Measurements from ENCODE around the gene ABHD15.

ABHD15 gene

GRCh38 chr17:29567304-29567553 lies 392 bp upstream of the ABHD15 start:
- no peak for DNase-seq (ENCODE audit: low read depth in 2 of 2)
- peak overlapping the region; percentile 67 to 69 for H3K4me3 ChIP-seq (replicated peaks in 1 of 2; ENCODE audit: low read depth in 2 of 2, low read length in 2 of 2)
- TF ChIP-seq CTCF (IDR thresholded peaks at IDR 0.05; ENCODE audit: low read depth, low read length), result no peak

DNA sequence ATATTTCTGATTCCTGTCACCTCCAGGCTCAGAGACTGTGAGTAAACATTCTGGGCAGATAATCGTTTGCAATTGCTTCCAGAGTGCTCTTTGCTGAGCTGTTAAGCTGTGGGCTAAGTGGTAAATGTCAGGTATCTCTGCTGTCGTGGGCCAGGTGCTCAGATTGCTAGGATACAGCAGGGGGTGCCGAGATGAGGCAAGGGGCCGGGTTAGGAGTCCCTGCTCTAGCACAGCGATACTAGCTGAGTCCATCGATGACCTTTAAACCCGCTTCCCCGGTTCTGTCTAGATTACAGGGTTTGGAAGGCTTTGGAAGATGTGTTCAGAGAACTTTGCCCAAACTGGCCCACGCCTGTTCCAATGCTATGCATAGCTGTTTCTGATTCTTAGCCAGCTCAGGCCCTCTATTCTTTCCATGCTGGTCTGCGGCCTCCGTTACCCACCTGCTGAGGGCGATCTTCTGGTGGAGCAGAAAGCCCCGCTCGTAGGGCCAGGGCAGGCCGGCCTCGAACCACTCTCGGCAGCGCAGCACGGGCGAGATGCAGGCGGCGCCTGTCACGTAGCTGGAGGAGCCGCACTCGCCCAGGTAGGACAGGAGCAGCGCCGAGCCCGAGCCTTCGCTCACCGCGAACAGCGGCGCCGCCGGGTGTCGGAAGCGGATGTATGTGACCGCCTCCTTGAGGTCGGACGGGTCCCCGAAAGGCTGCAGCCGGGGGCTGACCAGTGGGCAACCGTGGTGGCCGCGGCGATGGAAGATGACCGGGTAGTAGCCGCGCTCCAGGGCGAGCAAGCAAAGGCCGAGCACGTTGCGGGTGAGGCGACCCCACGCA lies 979 bp downstream of the ABHD15 start:
- H3K4me3 ChIP-seq (replicated peaks in 1 of 2; ENCODE audit: low read depth in 2 of 2, low read length in 2 of 2), result peak overlapping the region; percentile 40 to 45
- TF ChIP-seq CTCF (IDR thresholded peaks at IDR 0.05; ENCODE audit: low read depth, low read length), result no peak
- no peak for DNase-seq (ENCODE audit: low read depth in 2 of 2)

- DNase-seq (ENCODE audit: low read depth in 2 of 2), result no peak
- TF ChIP-seq CTCF (IDR thresholded peaks at IDR 0.05; ENCODE audit: low read depth, low read length), result no peak
These were observed 3.0 kb downstream of the ABHD15 start for GRCh38 chr17:29563816-29564215.

DNA sequence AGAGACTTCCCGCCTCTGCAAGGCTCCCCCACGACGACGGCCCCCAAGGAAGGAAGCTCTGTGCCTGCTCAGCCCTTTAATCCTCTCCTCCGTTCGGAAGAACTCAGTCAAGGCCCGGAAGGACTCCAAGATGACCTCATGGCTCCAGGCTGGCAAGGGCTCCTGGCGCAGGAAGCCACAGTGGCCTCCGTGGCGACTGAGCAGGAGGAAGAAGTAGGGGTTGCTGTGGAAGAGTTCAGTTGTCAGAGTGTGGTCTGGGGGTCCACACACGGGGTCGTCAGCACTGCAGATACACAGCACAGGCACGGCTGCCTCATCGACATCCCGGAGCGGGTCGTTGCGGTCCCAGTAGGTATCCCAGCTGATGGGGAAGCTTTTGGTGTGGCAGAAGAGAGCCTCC lies 4.2 kb downstream of the ABHD15 start:
- DNase-seq (ENCODE audit: low read depth in 2 of 2), result no peak
- no peak overlapping the region for H3K4me3 ChIP-seq (replicated peaks in 1 of 2; ENCODE audit: low read depth in 2 of 2, low read length in 2 of 2)
- TF ChIP-seq CTCF (IDR thresholded peaks at IDR 0.05; ENCODE audit: low read depth, low read length), result no peak

More at GRCh38 chr17:29563816-29564215, 3.0 kb downstream of the ABHD15 start:
- no peak overlapping the region for H3K4me3 ChIP-seq (replicated peaks in 1 of 2; ENCODE audit: low read depth in 2 of 2, low read length in 2 of 2)

GRCh38 chr17:29561554-29562517 lies 5.0 kb downstream of the ABHD15 start:
- no peak overlapping the region for H3K4me3 ChIP-seq (replicated peaks in 1 of 2; ENCODE audit: low read depth in 2 of 2, low read length in 2 of 2)
- peak in 1 of 2 donors; percentile 46 for DNase-seq (ENCODE audit: low read depth in 2 of 2)
- no peak for TF ChIP-seq CTCF (IDR thresholded peaks at IDR 0.05; ENCODE audit: low read depth, low read length)

DNA sequence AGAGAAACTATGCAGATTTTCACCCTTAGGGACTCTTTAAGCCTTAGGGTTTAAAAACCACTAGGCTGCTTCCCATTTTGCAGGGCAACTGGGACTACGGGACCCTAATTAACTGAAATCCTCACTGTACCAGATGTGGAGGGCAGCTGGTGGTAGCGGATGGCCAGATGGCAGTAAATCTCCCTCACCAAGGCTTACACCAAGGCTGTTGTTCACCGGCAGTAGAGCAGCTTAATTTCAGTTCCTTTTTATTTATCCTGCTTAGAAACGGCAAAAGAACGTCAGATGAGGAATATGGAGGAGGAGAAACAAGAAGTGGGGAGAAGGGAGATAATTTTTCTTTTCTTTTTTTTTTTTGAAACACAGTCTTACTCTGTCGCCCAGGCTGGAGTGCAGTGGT lies 6.5 kb downstream of the ABHD15 start:
- DNase-seq (ENCODE audit: low read depth in 2 of 2), result no peak
- H3K4me3 ChIP-seq (replicated peaks in 1 of 2; ENCODE audit: low read depth in 2 of 2, low read length in 2 of 2), result no peak overlapping the region
- no peak for TF ChIP-seq CTCF (IDR thresholded peaks at IDR 0.05; ENCODE audit: low read depth, low read length)
